MM.1S (cell line): ENCODE data around the gene NUP98.

ENCODE experiments used
- DNase-seq: peaks from one replicate; pipeline ENCODE4 v3.0.0-alpha.2; 2015
- H2AFZ ChIP-seq: fragments of 300-600 bp; sonication (generic); 2 replicates; pipeline ENCODE4 v1.6.0; 2016; ENCODE audit warnings: antibody characterized with exemption, low read length
- H3F3A ChIP-seq: fragments of 300-600 bp; sonication (generic); 2 replicates; pipeline ENCODE4 v1.6.1; 2016; ENCODE audit warnings: mild to moderate bottlenecking, antibody characterized with exemption, low read length, moderate library complexity, mixed read lengths; ENCODE audit not compliant: insufficient read depth
- H3K27ac ChIP-seq: fragments of 300-600 bp; sonication (generic); 2 replicates; pipeline ENCODE4 v1.5.1; 2016; ENCODE audit warnings: mild to moderate bottlenecking, low read length
- H3K27me3 ChIP-seq: fragments of 300-600 bp; sonication (generic); replicated peaks from 2 replicates; pipeline ENCODE4 v1.6.0; 2016; ENCODE audit warnings: low read length; ENCODE audit not compliant: insufficient read depth
- H3K36me3 ChIP-seq: fragments of 300-600 bp; sonication (generic); replicated peaks from 2 replicates; pipeline ENCODE4 v1.6.1; 2016; ENCODE audit warnings: mild to moderate bottlenecking, low read length, mixed read lengths; ENCODE audit not compliant: insufficient read depth
- H3K4me1 ChIP-seq: fragments of 300-600 bp; sonication (generic); 2 replicates; pipeline ENCODE4 v1.6.1; 2016; ENCODE audit warnings: low read length, mixed read lengths
- H3K4me2 ChIP-seq: fragments of 300-600 bp; sonication (generic); 2 replicates; pipeline ENCODE4 v1.6.0; 2016; ENCODE audit warnings: low read depth, low read length
- H3K4me3 ChIP-seq: fragments of 300-600 bp; sonication (generic); 2 replicates; pipeline ENCODE4 v1.5.1; 2016; ENCODE audit warnings: low read length, mixed read lengths
- H3K79me2 ChIP-seq: fragments of 300-600 bp; sonication (generic); 2 replicates; pipeline ENCODE4 v1.6.1; 2016; ENCODE audit warnings: mixed run types, low read length, mixed read lengths
- H3K9ac ChIP-seq: fragments of 300-600 bp; sonication (generic); 2 replicates; pipeline ENCODE4 v1.6.1; 2016; ENCODE audit warnings: low read length, mixed read lengths
- H3K9me2 ChIP-seq: fragments of 300-600 bp; sonication (generic); replicated peaks from 2 replicates; pipeline ENCODE4 v1.6.1; 2016; ENCODE audit warnings: mild to moderate bottlenecking, low read length, mixed read lengths; ENCODE audit not compliant: insufficient read depth
- H3K9me3 ChIP-seq: fragments of 300-600 bp; sonication (generic); replicated peaks from 2 replicates; pipeline ENCODE4 v1.6.1; 2016; ENCODE audit warnings: mild to moderate bottlenecking, low read length, mixed read lengths; ENCODE audit not compliant: insufficient read depth
- H4K20me1 ChIP-seq: fragments of 300-600 bp; sonication (generic); 2 replicates; pipeline ENCODE4 v1.6.1; 2016; ENCODE audit warnings: mild to moderate bottlenecking, low read length, moderate library complexity, mixed read lengths; ENCODE audit not compliant: insufficient read depth
- CTCF ChIP-seq: fragments of 300-600 bp; sonication (generic); IDR thresholded peaks from 2 replicates; pipeline ENCODE4 v1.5.1; 2016; ENCODE audit warnings: antibody characterized with exemption, low read length, mixed read lengths
- EZH2 ChIP-seq: fragments of 300-600 bp; sonication (generic); optimal IDR thresholded peaks from 2 replicates; pipeline ENCODE3; 2017; ENCODE audit warnings: low read depth, mild to moderate bottlenecking, antibody characterized with exemption, low read length, mixed read lengths
- EZH2phosphoT487 ChIP-seq: fragments of 300-600 bp; sonication (generic); IDR thresholded peaks from 2 replicates; pipeline ENCODE4 v1.6.1; 2018; ENCODE audit warnings: antibody characterized with exemption, low read length

Gene NUP98

GRCh38 chr11:3822312-3822711 is 25.0 kb upstream of the NUP98 start:
- no peak for DNase-seq
- no peak overlapping the region for H2AFZ ChIP-seq
- no peaks in the 10 kb centered on the region for H3K36me3 ChIP-seq
- no peak overlapping the region for H3K4me2 ChIP-seq
- no peak overlapping the region for H3K4me3 ChIP-seq
- no peaks in the 10 kb centered on the region for H3K9me2 ChIP-seq
- no peaks in the 10 kb centered on the region for H3K27me3 ChIP-seq
- no peak overlapping the region for H3K9ac ChIP-seq
- TF ChIP-seq CTCF, result no peak
- no peak for TF ChIP-seq EZH2
- TF ChIP-seq EZH2phosphoT487, result no peak
- H3K27ac ChIP-seq, result no peak overlapping the region
- no peaks in the 10 kb centered on the region for H3K79me2 ChIP-seq
- no peaks in the 10 kb centered on the region for H3K4me1 ChIP-seq
- no peaks in the 10 kb centered on the region for H3F3A ChIP-seq
- no peaks in the 10 kb centered on the region for H4K20me1 ChIP-seq
- H3K9me3 ChIP-seq, result no peaks in the 10 kb centered on the region

- Histone ChIP-seq H3K36me3 (no peaks in the 10 kb centered on the region), H4K20me1 (no peaks in the 10 kb centered on the region), H3K9ac (no peak overlapping the region), H3K9me2 (no peaks in the 10 kb centered on the region), H3K9me3 (no peaks in the 10 kb centered on the region), H3K27ac (no peak overlapping the region), H3F3A (no peaks in the 10 kb centered on the region), H3K4me1 (no peaks in the 10 kb centered on the region), H3K4me2 (no peak overlapping the region), H2AFZ (no peak overlapping the region), H3K27me3 (no peaks in the 10 kb centered on the region), H3K4me3 (no peak overlapping the region), H3K79me2 (no peaks in the 10 kb centered on the region)
- TF ChIP-seq EZH2phosphoT487 (no peak), EZH2 (no peak), CTCF (no peak)
- no peak for DNase-seq
Measured at GRCh38 chr11:3820971-3821370, 23.6 kb upstream of the NUP98 start.

GRCh38 chr11:3817181-3817800 is 19.9 kb upstream of the NUP98 start:
- H3K4me3 ChIP-seq, result no peak overlapping the region
- H3K9me2 ChIP-seq, result no peaks in the 10 kb centered on the region
- H3K36me3 ChIP-seq, result no peaks in the 10 kb centered on the region
- no peak overlapping the region for H3K4me2 ChIP-seq
- H3K9ac ChIP-seq, result no peak overlapping the region
- no peaks in the 10 kb centered on the region for H3K4me1 ChIP-seq
- H3K9me3 ChIP-seq, result no peaks in the 10 kb centered on the region
- H3K27ac ChIP-seq, result no peak overlapping the region
- TF ChIP-seq CTCF (no peak), EZH2 (no peak), EZH2phosphoT487 (no peak)
- no peaks in the 10 kb centered on the region for H4K20me1 ChIP-seq
- no peaks in the 10 kb centered on the region for H3F3A ChIP-seq
- no peaks in the 10 kb centered on the region for H3K79me2 ChIP-seq
- H3K27me3 ChIP-seq, result no peaks in the 10 kb centered on the region
- no peak for DNase-seq
- H2AFZ ChIP-seq, result no peak overlapping the region
